Esophagus muscularis mucosa (tissue), 3 donors: Measurements from ENCODE around the gene ZMYND15.
A peak's percentile ranks its signal among the peaks of the same experiment; 100 is the strongest.

Experiments used
- CTCF ChIP-seq, 3 experiments: fragments of 200-600 bp in 2 of 3; fragments of 450-650 bp in 1 of 3; sonication (generic) in 2 of 3; IDR thresholded peaks; one replicate each; pipeline ENCODE4 v1.5.1; 2017 to 2019; ENCODE audit warnings: antibody characterized with exemption in 3 of 3, mild to moderate bottlenecking in 2 of 3, moderate library complexity in 1 of 3
- POLR2A ChIP-seq: fragments of 450-650 bp; IDR thresholded peaks from one replicate; pipeline ENCODE4 v1.6.1; 2017; ENCODE audit warnings: antibody characterized with exemption, moderate library complexity, mild to moderate bottlenecking, low read depth
- POLR2AphosphoS5 ChIP-seq, 2 donors: sonication (generic); formaldehyde crosslinking; IDR thresholded peaks; one replicate each; pipeline ENCODE4 v1.6.1; 2017; ENCODE audit warnings: antibody characterized with exemption in 2 of 2

- TF ChIP-seq CTCF (IDR thresholded peaks at IDR 0.05) (no peak), POLR2A (no peak), POLR2AphosphoS5 (IDR thresholded peaks at IDR 0.05) (peak in 1 of 2 donors; percentile 12)
Observed at GRCh38 chr17:4710693-4711634, 28.7 kb upstream of the ZMYND15 start.
